ENCODE data around the gene UBFD1. TPM values are rescaled to one million over a fixed set of nuclear protein-coding genes. Genes with fewer than 3 reads are reported as not detected.

UBFD1 gene
- total RNA-seq, 6 experiments from 2014 or later = 94.1 to 130 (median 99.2) TPM

- peaks cover 10% of the 10 kb centered on the region for H3K36me3 Mint-ChIP-seq (ENCODE audit: low read depth)
- no peaks in the 10 kb centered on the region for H3K9me3 Mint-ChIP-seq
- TF ChIP-seq CTCF (IDR thresholded peaks at IDR 0.05) = no peak
- H3K4me3 Mint-ChIP-seq = no peak overlapping the region
- no peak overlapping the region for H3K27ac Mint-ChIP-seq
- peaks cover 1% of the 10 kb centered on the region; the same call in 1 of the 2 replicates for H3K27me3 Mint-ChIP-seq (ENCODE audit: insufficient read depth)
- DNase-seq = no peak
- no peaks in the 10 kb centered on the region for H3K4me1 Mint-ChIP-seq (ENCODE audit: low read depth)
Measured at GRCh38 chr16:23527961-23528643, 29.4 kb upstream of the UBFD1 start.

- no peaks in the 10 kb centered on the region for H3K9me3 Mint-ChIP-seq
- H3K27me3 Mint-ChIP-seq (ENCODE audit: insufficient read depth) = no peaks in the 10 kb centered on the region
- H3K4me3 Mint-ChIP-seq = no peak overlapping the region
- no peak for DNase-seq
- no peaks in the 10 kb centered on the region for H3K4me1 Mint-ChIP-seq (ENCODE audit: low read depth)
- no peak for TF ChIP-seq CTCF (IDR thresholded peaks at IDR 0.05)
- peaks cover 6% of the 10 kb centered on the region for H3K36me3 Mint-ChIP-seq (ENCODE audit: low read depth)
- no peak overlapping the region for H3K27ac Mint-ChIP-seq
Measured at GRCh38 chr16:23528644-23529310, 28.8 kb upstream of the UBFD1 start.

- Mint-ChIP-seq H3K4me1 (ENCODE audit: low read depth) (no peaks in the 10 kb centered on the region), H3K4me3 (no peak overlapping the region), H3K9me3 (no peaks in the 10 kb centered on the region), H3K36me3 (ENCODE audit: low read depth) (peaks cover 10% of the 10 kb centered on the region), H3K27me3 (ENCODE audit: insufficient read depth) (no peaks in the 10 kb centered on the region), H3K27ac (no peak overlapping the region)
- no peak for DNase-seq
- no peak for TF ChIP-seq CTCF (IDR thresholded peaks at IDR 0.05)
Measured at GRCh38 chr16:23530062-23530461, 27.5 kb upstream of the UBFD1 start.

GRCh38 chr16:23532448-23532847 lies 25.1 kb upstream of the UBFD1 start:
- Mint-ChIP-seq H3K27me3 (ENCODE audit: insufficient read depth) (no peaks in the 10 kb centered on the region), H3K9me3 (no peaks in the 10 kb centered on the region), H3K4me1 (ENCODE audit: low read depth) (peaks cover 15% of the 10 kb centered on the region), H3K36me3 (ENCODE audit: low read depth) (peaks cover 10% of the 10 kb centered on the region; the same call in 1 of the 2 replicates), H3K27ac (no peak overlapping the region), H3K4me3 (no peak overlapping the region)
- TF ChIP-seq CTCF (IDR thresholded peaks at IDR 0.05) = no peak
- DNase-seq = no peak

GRCh38 chr16:23534868-23535860 lies 22.4 kb upstream of the UBFD1 start:
- Mint-ChIP-seq H3K36me3 (ENCODE audit: low read depth) (peaks cover 11% of the 10 kb centered on the region; the same call in 1 of the 2 replicates), H3K27ac (no peak overlapping the region; the same call in 1 of the 2 replicates), H3K9me3 (no peaks in the 10 kb centered on the region), H3K4me1 (ENCODE audit: low read depth) (peaks cover 31% of the 10 kb centered on the region), H3K4me3 (no peak overlapping the region), H3K27me3 (ENCODE audit: insufficient read depth) (no peaks in the 10 kb centered on the region)
- no peak for DNase-seq
- TF ChIP-seq CTCF (IDR thresholded peaks at IDR 0.05) = no peak

All from HFFc6 (cell line).